Stimulated activated naive CD4-positive, alpha-beta T cell treated with Interleukin-2 at 50 U/mL for 16 hours (primary cell): ENCODE measurements around the gene VRTN.
A peak's percentile ranks its signal among the peaks of the same experiment; 100 is the strongest.

Source experiments
- DNase-seq: peaks from one replicate; lab custom pipeline; 2025; lab: John Stamatoyannopoulos, UW

Gene VRTN

GRCh38 chr14:74392616-74393570 is 44.6 kb downstream of the VRTN start:
- DNase-seq, result no peak

- no peak for DNase-seq
These were observed 46.3 kb downstream of the VRTN start for GRCh38 chr14:74394549-74394948.

- DNase-seq, result no peak
These were observed 46.8 kb downstream of the VRTN start for GRCh38 chr14:74395094-74395493.

GRCh38 chr14:74400031-74400685 is 51.9 kb downstream of the VRTN start:
- no peak for DNase-seq

GRCh38 chr14:74400919-74401503 is 52.7 kb downstream of the VRTN start:
- no peak for DNase-seq

- DNase-seq, result peak; percentile 47
These were observed 53.4 kb downstream of the VRTN start for GRCh38 chr14:74401504-74402241.

GRCh38 chr14:74402401-74403251 is 54.4 kb downstream of the VRTN start:
- no peak for DNase-seq

- no peak for DNase-seq
These were observed 55.5 kb downstream of the VRTN start for GRCh38 chr14:74403619-74404417.

- DNase-seq, result no peak
These were observed 56.2 kb downstream of the VRTN start for GRCh38 chr14:74404435-74404834.

GRCh38 chr14:74405663-74406062 is 57.4 kb downstream of the VRTN start:
- DNase-seq, result no peak

- no peak for DNase-seq
These were observed 58.9 kb downstream of the VRTN start for GRCh38 chr14:74407021-74407800.

- DNase-seq, result no peak
These were observed 59.5 kb downstream of the VRTN start for GRCh38 chr14:74407801-74408154.

- DNase-seq, result no peak
These were observed 60.6 kb downstream of the VRTN start for GRCh38 chr14:74408870-74409269.

GRCh38 chr14:74409441-74409840 is 61.2 kb downstream of the VRTN start:
- DNase-seq, result no peak
